PFSK-1 (cell line): ENCODE measurements around the gene PEX19.

Experiments used
- FOXP2 ChIP-seq: optimal IDR thresholded peaks from 2 replicates; pipeline ENCODE3; 2011; ENCODE audit warnings: borderline replicate concordance, control low read depth, inconsistent platforms; ENCODE audit not compliant: insufficient read depth; ENCODE audit errors: extremely low read length, extremely low read depth
- POLR2AphosphoS5 ChIP-seq: IDR thresholded peaks from 2 replicates; pipeline ENCODE4 v1.6.1; 2012; ENCODE audit warnings: low read depth, mild to moderate bottlenecking, control low read depth, low read length, moderate library complexity
- SIN3A ChIP-seq: IDR thresholded peaks from 2 replicates; pipeline ENCODE4 v1.6.1; 2012; ENCODE audit warnings: mild to moderate bottlenecking, low read length, moderate library complexity, borderline replicate concordance; ENCODE audit not compliant: insufficient read depth
- TAF1 ChIP-seq: IDR thresholded peaks from 2 replicates; pipeline ENCODE4 v1.6.1; 2012; ENCODE audit warnings: low read length, control low read depth, borderline replicate concordance; ENCODE audit not compliant: insufficient read depth
- TF ChIP-seq, protein P1 (sequence below), 2 experiments: IDR thresholded peaks; 2 replicates each; pipeline versions ENCODE4 v1.6.1 to v1.8.0; 2011 to 2012; ENCODE audit warnings: low read depth in 2 of 2, low read length in 2 of 2, control low read depth in 1 of 2, inconsistent platforms in 1 of 2, mild to moderate bottlenecking in 1 of 2, moderate library complexity in 1 of 2; ENCODE audit not compliant: insufficient read depth in 1 of 2

Gene PEX19

DNA sequence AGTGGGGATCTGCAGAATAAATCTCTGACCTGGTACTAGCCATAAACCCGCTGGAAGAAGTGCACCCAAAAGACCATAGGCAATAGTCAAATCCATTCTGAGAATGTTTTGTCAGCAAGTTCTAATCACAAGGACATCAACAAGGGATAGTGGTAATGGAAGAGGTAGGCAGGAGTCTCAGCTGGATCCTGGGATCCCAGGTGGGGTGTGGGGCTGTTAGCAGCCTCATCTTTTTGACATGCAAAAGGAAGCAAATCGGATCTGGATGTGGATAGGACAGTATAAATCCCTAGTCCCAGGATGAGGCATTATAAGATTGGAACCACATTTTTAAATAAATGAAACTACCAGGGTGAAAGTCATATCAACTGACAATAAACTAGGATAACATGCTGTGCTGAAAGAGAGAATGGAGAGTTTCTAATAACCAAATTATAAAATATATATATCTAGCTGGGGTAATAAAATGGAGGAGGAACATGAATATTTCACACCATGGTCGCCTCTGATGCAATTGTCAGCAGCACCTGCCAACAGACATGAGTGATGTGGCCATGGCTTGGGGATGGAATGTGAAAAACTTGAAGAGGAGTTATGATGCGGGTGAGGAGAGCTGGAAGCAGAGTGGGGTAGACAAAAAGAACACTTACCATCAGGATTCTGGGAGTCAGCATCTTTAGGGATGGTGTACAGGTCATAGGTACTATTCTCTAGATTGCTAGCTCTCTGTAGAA is 23.7 kb upstream of the PEX19 start:
- TF ChIP-seq FOXP2 (no peak), SIN3A (no peak), POLR2AphosphoS5 (no peak), TAF1 (no peak)
- TF ChIP-seq, protein P1, sequence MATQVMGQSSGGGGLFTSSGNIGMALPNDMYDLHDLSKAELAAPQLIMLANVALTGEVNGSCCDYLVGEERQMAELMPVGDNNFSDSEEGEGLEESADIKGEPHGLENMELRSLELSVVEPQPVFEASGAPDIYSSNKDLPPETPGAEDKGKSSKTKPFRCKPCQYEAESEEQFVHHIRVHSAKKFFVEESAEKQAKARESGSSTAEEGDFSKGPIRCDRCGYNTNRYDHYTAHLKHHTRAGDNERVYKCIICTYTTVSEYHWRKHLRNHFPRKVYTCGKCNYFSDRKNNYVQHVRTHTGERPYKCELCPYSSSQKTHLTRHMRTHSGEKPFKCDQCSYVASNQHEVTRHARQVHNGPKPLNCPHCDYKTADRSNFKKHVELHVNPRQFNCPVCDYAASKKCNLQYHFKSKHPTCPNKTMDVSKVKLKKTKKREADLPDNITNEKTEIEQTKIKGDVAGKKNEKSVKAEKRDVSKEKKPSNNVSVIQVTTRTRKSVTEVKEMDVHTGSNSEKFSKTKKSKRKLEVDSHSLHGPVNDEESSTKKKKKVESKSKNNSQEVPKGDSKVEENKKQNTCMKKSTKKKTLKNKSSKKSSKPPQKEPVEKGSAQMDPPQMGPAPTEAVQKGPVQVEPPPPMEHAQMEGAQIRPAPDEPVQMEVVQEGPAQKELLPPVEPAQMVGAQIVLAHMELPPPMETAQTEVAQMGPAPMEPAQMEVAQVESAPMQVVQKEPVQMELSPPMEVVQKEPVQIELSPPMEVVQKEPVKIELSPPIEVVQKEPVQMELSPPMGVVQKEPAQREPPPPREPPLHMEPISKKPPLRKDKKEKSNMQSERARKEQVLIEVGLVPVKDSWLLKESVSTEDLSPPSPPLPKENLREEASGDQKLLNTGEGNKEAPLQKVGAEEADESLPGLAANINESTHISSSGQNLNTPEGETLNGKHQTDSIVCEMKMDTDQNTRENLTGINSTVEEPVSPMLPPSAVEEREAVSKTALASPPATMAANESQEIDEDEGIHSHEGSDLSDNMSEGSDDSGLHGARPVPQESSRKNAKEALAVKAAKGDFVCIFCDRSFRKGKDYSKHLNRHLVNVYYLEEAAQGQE (IDR thresholded peaks at IDR 0.05; ENCODE audit: insufficient read depth in 1 of 2, low read depth in 2 of 2, low read length in 2 of 2), result no peak

DNA sequence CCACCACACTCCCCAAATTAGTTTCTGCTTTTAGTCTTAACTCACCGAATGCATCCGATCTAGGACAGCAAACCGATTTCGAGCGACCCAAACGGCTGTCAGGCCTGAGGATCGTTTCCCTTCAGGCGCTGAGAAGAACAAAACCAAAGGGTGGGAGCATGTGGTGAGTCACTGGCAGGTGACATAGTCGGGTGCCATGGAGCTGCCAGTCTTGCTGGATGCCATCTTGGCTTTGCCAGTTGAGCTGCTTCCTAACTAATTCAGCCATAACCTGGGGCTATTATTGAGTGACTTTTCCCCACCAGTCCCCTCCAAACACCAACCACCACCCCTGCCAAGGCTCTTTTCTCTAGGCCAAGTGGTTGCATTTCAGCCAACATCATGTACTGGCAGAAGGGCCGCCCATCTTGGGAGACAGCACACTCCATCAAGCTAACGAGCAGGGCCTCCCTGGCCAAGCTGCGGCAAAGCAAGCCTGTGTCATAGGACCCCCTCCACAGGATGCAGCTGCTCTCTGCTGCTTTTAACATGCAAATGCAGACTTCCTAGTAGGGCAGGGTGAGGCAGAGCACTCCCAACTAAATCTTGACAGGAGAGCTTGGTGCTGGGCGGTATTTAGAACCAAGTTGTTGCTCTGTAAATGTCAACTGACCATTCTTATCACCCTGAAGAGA is 22.3 kb upstream of the PEX19 start:
- no peak for TF ChIP-seq SIN3A
- TF ChIP-seq, protein P1 (IDR thresholded peaks at IDR 0.05; ENCODE audit: insufficient read depth in 1 of 2, low read depth in 2 of 2, low read length in 2 of 2), result no peak
- TF ChIP-seq TAF1, result no peak
- TF ChIP-seq FOXP2, result no peak
- TF ChIP-seq POLR2AphosphoS5, result no peak

DNA sequence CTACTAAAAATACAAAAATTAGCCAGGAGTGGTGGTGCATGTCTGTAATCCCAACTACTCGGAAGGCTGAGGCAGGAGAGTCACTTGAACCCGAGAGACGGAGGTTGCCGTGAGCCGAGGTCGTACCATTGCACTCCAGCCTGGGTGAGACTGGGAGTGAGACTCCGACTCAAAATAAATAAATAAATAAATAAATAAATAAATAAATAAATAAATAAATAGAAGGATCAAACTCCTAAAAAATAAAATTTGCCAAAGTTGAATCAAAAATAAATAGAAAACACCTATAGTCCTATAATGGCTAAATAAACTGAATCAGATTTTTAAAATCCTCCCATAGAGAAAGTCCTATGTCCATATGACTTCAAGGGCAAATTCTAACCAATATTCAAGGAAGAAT is 15.2 kb upstream of the PEX19 start:
- TF ChIP-seq POLR2AphosphoS5 (no peak), FOXP2 (no peak), TAF1 (no peak), SIN3A (no peak)
- TF ChIP-seq, protein P1 (IDR thresholded peaks at IDR 0.05; ENCODE audit: insufficient read depth in 1 of 2, low read depth in 2 of 2, low read length in 2 of 2), result no peak

DNA sequence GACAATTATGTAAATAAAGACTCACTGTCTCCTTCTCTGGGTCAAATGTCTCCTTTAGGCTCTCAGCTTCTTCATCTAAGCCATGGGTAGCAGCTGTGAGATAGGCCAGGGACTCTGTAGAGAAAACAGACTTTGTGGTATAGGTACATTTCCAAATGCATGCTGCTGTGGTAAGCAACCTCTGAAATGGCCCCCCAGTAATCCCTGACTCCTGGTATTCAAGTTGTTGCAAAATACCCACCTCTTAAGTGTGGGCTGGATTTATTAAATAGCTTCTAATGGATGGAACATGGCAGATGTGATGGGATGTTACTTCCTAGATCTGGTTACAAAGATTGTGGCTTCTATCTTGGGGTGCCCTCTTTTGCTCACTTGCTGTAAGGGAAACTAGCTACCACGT is 11.1 kb upstream of the PEX19 start:
- no peak for TF ChIP-seq POLR2AphosphoS5
- TF ChIP-seq TAF1, result no peak
- TF ChIP-seq FOXP2, result no peak
- no peak for TF ChIP-seq SIN3A
- TF ChIP-seq, protein P1 (IDR thresholded peaks at IDR 0.05; ENCODE audit: insufficient read depth in 1 of 2, low read depth in 2 of 2, low read length in 2 of 2), result no peak
